HL-60/S4 treated with retinoic acid at 250 ng/mL for 4 days and 3 days (cell line): Measurements from ENCODE around the gene IL21R.

Source experiments
- in situ Hi-C: fragments of 300-500 bp; cut with MboI; formaldehyde crosslinking; loops from 2 replicates; pipeline ENCODE4 v1.7.0; 2022; ENCODE audit warnings: low sequenced_read_pairs

The IL21R gene

DNA sequence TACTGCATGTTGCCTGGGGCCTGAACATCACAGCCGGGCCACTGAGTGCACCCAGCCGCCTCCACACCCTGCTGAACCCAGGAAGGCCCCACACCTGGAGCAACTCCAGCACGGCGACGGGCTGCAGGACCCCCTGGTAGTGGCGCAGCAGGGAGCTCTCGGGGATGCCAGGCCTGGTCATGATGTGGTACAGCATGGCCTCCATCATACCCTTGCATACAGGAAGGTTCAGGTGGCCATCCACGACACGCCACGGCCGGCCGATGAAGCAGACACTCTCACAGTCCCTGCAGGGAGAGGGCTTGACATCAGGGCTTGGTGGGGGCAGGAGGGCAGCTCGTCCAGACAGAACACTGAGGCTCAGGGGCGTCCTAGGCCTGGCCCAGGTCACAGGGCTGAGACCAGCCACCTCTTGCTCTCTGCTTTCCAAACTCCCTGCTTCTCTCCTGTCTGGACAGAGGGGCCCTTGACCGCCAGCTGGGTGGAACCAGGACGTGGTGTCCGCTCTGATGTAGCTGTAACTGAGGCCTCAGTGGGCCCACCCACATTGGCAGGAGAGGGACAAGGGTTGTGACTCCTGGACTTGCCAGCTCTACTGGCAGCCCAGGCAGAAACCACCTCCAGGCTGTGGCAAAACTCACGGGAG, 60.3 kb downstream of the IL21R start:
- in situ Hi-C loops = no loop called here

DNA sequence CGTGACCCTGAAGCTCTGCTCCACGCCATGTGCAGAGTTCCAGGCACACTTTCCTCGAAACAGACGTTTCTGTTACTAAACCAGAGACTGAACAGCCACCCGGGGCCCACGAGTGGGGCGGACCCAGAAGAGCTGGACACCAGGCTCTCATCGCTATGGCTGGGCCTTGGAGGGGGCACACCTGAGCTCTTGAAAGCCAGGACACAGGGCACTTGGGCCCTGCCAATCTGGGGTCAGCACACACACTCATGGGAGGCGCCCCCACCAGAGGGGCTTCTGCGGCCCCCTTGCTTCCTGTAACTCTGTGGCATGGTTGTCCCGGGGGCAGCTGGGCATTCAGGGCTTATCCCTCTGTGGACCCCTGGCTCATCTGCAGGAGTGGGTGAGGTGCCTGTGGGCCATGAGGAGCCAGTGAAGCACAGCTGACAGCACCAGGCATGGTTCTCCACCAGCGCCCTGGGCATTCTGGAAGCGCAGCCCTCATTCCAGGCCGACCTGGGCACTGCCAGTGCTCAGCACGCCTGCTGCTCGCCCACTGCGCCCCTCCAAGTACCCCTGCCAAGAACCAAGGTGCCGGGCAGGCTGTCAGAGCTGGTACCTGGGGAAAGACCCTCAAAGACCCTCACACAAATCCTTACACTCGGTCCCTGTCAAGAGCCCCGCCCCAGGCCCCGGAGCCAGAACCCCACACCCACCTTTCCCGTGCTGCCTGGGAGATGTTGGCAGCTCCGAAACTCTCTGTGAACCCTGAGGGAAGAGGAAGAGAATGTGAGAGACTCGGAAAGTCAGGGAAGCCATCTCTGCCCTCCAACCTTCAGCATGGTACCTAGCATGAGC, 61.1 kb downstream of the IL21R start:
- in situ Hi-C loops = no loop called here

DNA sequence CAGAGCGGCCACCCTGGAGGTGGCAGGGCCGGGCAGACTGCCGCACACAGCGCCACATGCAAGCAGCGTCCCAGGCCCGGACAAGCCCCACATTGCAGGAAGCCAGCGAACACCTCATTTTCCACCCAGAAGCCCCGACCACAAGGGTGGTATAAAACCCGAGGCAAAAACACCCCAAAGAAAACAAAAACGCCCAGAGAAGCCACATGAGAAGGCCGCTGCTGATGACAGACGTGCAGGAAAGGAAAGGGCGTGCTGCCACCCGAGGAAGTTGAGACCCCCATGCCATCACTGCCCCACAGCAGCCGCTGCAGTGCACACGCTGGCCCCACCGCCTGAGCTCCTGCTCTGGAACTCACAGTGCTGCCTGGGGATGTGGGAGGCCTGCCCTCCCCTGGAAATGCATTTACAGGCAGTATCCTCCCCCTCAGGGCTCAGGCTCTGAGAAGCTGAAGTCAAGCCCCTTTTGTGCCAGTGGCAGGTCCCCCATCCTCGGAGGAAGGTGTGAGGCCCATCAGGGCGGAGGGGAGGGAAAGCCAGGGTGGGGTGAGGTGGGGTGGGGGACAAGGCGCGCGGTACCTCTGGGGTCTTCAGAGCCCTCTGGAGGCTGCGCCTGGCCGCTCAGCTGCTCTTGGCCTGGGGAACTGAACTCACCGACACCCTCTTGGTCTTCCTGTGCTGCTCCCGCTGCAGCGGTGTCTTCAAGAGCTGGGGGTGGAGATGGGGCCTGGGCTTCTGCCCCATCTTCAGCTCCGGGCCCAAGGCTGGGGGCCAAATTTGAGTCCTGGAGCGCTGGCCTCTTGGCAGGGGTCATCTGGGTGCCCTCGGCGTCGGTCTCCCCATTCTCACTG, 62.0 kb downstream of the IL21R start:
- in situ Hi-C loops = no loop called here

DNA sequence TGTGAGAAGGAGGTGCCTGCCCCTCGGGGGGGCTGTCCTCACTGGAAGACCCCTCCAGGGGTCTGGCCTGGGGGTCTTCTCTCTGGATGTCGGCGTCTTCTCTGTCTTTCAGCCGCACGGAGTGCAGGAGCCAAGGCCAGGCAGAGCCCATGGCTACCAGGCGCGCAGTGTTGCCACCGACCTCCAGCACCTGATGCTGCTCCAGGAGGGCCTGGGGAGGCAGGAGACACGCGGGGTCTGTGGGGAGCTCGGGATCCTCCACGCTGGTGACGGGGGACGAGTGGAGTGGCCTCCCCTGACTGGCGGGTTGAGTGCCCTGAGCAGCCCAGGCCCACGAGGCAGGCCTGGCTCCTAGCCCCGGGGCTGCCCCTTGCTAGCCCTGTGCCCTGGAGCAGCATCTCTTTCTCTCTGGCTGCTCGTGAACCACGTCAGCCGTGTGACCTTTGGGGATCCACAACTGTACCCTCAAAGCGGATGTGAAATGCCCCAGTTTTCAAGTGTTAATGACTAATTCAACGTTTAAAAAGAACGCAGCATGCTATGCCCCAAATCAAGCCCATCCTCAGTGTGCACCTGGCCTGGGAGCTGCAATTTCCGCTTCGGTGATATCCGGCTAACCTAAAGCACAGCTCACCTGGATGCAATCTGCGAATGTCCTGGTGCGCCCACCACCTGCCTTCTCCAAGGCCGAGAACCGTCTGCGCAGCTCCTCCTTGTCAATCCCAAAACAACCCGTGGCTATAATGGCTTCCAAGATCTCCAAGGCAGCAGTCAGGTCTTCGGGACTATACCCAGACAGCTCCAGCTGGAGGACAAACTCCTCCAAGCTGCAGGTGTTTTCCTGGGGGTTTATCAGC, 62.9 kb downstream of the IL21R start:
- in situ Hi-C loops = no loop called here

DNA sequence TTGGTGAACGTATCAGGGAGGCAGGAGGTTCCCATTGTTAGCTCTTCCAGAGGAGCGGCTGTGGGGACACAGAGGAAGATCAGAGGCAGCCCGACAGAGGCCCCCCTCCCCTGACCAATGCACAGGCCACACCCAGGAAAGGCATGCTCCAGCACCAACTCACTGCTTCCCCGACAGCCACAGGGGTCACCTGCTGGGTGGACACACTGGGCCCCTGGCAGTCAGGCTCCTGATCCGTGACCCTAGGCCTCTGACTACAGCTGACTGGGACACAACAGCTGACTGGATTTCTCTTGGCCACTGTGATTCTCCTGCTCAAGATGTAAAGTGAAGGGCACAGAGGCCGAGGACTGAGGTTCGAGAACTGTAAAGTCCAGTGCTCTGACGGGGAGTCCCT, 63.5 kb downstream of the IL21R start:
- in situ Hi-C loops = no loop called here

DNA sequence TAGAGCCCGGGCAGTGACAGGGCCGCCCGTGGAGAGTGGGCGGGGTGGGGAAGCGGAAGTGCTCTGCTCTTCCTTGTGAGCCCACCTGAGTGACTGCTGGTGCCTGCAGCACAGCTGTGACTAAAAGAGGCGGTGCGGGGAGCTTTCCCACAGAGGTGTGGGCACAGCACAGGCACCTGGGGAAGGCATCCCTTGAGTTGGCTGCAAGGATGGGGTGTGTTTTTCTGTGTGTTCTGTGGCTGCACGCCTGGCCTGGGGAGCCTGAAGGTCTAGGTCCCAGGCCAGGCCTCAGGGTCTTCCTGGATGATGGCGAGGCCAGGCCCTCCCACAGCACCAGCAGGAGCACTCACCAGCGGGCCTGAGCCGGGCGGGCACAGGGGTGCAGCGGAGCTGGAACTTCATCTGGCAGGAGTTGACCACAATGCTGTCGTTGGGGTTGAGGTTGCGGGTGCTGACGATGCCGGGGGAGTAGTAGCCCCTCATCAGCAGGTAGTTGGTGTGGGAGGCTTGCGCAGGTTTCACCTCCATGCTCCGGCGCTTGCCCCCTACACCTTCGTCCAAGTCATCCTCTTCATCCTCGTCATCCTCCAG, 67.1 kb downstream of the IL21R start:
- in situ Hi-C loops = no loop called here

DNA sequence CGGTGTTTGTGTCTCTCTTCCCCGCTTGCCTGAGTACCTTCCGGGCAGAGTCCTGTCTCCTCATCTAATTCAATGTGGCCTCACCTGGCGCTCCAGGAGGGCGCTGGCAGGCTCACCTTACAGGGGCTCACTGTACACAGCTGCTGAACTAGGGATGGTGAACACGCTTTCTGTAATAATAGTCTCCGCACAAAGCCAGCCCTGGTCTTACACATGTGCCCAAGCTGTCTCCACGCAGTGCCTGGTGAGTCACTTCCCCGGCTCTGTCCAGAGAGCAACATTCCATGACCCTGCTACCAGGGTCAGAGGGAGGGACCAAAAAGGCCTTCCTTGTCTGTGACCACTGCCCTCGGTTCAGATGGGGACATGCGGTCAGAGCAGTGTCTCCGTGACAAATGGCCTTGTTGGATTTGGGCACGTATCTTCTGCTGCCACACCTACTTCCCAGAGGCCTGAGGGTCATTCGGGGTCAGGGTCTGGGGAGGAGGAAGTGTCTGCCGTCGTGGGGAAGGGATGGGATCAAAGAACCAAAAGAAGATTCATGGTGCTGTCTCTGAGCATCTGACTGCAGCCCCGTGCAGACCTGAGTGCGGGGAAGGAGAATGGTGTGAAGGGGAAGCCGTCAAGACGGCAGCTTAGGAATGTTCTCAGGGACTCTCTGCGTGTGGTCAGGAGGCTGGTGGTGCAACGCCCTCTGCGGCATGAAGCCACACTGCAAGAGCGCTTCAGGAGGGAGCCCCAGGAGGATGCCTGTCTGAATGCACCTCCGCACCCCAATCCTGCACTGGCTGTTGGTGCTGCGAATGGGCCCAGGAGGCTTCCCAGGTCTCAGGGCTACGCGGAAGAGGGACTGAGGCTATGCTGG, 68.8 kb downstream of the IL21R start:
- in situ Hi-C loops = no loop called here

DNA sequence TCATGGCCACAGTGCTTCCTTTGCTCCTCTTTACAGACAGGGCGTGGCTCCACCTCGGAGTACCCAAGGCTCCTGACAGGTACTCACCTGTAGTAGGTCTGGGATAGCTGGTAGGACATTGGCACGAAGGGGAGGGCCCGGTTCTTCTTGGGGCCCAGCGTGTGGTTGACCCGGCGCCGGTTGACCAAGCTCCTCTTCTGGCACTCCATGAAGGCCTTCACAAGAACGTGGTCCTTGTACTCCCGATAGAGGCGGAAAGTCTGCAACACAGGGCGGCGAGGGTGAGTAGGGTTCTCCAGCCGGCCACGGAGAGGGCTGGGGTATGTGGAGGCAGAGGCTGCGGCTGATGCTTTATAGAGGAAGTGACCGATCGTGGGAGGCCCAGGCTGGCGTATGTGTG, 69.7 kb downstream of the IL21R start:
- in situ Hi-C loops = no loop called here

DNA sequence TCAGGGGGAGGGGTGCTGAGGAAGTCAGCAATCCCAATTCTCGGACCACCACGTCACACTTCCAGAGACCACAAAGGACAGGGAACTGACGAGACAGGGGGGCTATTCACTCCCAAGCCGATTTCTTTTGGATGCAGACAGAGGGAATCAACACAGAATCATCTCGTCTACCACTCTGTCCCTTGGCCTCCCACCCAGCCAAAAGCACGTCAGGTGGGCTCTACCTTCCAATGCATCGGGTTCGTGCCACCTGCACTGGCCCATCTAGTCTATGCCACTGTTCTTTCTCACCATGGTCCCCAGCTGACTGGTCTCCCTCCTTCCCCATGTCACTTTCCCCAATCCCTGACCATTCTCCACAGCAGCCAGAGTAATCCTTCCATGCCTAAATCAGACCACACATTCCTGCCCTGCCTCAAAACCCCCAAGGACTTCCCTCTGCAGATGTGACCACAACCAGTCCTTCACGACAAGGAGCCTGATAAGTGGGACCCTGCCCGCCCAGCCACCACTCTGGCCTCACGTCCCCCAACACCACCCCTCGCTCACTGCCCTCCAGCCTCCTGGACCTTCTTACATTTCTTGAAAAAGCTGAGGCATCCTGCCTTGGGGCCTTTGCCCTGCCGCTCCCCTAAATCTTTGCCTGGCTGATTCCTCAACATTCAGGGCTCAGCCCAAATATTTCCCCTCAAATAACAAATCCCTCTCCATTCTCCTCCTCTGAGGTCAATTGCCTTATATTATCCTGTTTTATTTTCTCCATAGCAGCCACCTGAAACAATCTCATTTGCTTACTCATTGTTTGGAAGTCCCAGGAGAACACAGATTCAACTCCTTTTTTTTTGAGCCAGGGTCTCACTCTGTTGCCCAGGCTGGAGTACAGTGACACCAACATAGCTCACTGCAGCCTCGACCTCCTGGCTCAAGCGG, 70.4 kb downstream of the IL21R start:
- in situ Hi-C loops = no loop called here

DNA sequence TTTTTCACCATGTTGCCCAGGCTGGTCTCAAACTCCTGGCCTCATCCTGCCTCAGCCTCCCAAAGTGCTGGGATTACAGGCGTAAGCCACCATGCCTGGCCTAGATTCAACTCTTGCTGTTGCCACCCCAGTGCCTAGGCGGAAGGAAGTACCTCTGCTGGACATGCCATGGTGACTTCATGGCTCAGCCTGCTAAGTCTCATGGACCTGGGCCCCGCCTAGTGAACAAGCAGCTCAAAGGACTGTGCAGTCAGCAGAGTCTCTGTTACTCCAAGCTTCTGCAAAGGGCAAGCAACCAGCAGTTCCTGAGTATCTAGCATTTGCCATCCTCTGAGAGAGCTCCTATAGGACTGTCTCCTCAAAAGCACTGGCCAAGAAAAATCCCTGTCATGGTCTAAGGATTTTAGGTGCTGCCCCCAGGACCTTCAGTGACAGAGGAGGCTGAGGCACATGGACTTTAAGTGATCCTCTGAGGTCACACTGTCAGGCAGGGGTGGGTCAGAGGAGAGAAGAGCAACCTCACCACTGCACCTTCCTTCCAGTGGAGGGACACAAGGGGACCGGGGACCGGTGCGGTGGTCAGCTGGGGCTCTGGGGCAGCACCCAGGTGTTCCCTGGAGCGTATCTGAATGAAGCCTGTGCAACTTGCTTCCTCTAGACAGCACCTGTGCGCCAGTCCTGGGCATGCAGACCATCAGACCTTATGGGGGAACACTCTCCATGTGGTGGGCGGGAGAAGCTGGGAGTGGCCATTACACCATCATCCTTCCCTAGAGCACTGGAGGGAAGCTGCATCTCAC, 71.3 kb downstream of the IL21R start:
- in situ Hi-C loops = no loop called here

DNA sequence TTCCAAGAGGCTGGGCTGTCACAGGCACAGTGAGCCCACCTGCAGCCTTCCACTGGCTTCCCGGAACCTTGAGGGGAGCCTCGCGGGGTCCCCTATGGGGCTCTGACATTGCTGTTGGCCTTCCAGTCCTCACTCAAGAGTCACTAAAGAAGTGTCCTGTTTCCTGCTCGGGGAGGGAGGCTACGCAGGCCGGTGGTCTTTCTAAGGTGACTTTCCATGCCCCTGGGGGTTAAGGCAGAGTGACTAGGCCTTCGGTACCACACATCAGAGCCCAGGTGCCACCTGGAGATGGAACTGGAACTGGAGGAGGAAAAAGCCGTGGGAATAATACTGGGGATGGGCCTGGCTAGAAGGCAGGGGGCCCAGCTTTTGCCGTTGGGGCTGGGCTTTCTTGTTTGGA, 72.1 kb downstream of the IL21R start:
- in situ Hi-C loops = no loop called here

DNA sequence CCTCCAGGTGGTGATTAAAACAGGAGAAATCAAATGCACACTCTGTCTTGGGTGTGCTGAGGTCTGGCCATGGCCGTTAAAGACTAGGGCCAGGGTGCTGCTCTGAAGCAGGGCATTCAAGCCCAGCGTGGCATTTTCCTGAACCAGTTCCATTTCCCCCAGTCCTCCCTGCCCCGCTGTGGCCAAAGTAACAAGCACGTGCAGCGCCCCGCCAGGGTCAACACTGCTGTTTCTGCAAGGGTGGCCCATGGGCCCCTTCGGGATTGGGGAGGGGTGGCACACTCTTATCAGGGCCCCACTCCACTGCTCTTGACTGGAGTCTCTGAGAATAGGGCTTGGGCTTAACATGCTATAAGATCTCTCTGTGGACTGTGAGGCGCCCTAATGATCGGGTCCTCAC, 72.9 kb downstream of the IL21R start:
- in situ Hi-C loops = no loop called here

DNA sequence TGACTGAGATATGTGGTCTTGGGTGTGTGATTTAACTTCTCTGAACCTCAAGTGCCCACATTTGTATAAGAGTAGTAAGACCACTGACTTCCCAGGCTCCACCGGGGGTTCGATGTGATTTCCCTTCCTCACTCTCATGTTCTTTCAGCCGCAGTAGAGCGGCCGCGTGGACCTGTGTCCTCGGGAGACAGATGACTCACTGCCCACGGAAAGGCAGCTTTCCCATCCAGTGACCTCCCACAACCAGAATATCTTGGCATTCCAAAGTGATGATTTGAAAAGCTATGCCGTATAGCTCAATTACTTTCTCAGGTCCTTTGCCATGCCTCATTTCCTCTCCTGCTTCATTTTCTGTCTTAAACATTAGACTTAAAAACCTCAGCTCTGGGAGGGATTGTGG, 73.6 kb downstream of the IL21R start:
- in situ Hi-C loops = no loop called here

DNA sequence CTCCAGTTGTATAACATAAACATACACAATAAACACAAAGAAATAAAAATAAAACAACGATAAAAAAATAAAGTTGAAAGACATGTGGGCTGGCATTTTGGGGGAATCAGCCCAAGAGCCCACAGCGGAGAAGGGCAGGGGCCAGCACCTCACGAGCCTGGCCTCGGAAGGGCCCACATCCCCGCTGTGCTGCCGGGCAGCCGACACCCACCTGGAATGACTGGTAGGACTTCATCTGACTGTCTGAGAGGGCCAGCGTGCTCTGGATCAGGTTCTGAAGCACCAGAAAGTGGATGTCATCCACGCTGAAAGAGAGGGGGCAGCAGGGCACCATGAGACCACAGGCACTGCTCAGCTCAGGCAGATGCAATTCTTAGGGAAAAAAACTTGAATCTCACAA, 74.3 kb downstream of the IL21R start:
- in situ Hi-C loops = no loop called here

DNA sequence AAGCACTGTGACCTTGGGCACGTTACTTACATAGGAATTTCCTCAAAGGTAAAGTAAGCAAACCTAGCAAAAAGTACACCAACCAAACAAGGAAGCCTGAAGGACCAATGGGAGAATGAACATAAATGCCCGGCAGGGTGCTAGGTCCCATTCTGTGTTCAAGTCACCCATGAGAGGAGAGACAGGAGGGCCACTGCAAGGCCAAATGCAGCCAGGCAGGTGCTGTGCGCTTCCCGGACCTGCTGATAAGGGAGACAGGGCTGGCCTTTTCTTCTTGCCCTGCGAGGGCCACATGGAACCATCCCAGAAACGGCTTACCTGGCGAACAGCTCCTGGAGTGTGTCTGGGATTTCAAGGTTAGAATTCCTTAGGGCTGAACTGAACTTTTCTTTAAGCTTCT, 78.8 kb downstream of the IL21R start:
- in situ Hi-C loops = no loop called here

DNA sequence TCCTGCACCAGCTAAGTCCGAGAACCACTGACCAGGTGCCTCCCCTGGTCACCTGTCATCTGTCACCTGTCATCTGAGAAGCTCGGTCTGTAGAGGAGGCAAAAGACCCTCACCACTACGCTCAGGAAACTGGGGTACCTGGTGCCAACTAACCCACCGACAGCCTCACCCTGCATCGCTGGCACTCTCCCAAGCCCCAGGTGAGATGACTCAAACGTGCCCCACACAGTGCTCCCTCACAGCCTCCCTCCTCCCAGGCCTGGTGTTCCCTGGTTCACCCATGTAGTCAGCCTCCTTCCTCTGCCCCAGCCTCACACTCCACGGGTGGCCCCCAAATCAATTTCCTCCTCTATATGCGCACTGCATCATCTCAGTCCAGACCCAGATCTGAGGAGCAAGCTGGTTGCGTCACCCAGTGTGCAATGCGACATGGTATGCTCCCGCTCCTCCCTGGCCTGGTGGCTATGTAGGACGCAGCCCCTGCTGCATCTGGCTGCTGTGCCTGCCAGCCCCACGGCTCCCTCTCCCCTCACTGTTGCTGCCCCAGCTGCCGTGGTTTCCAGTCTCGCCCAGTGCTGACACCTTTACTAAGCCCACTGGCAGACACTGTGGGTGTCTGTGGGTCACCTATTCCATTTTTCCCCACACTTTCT, 79.4 kb downstream of the IL21R start:
- in situ Hi-C loops = no loop called here
